Stimulated activated CD8-positive, alpha-beta memory T cell treated with anti-CD3 and anti-CD28 coated beads, Interleukin-7, amount 100 ng/mL, for 24 hours (primary cell): ENCODE measurements around the gene PROSER2.

Experiments
- DNase-seq: peaks from one replicate; pipeline ENCODE4 v3.0.0-alpha.2; 2020; ENCODE audit warnings: low read depth

Gene PROSER2, protein sequence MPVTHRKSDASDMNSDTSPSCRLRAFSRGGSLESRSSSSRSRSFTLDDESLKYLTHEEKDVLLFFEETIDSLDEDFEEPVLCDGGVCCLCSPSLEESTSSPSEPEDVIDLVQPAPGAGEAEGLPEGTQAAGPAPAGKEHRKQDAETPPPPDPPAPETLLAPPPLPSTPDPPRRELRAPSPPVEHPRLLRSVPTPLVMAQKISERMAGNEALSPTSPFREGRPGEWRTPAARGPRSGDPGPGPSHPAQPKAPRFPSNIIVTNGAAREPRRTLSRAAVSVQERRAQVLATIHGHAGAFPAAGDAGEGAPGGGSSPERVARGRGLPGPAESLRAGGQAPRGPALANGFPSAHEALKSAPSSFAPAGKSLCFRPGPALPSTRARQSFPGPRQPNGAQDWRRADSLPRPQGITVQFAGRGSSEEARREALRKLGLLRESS

DNA sequence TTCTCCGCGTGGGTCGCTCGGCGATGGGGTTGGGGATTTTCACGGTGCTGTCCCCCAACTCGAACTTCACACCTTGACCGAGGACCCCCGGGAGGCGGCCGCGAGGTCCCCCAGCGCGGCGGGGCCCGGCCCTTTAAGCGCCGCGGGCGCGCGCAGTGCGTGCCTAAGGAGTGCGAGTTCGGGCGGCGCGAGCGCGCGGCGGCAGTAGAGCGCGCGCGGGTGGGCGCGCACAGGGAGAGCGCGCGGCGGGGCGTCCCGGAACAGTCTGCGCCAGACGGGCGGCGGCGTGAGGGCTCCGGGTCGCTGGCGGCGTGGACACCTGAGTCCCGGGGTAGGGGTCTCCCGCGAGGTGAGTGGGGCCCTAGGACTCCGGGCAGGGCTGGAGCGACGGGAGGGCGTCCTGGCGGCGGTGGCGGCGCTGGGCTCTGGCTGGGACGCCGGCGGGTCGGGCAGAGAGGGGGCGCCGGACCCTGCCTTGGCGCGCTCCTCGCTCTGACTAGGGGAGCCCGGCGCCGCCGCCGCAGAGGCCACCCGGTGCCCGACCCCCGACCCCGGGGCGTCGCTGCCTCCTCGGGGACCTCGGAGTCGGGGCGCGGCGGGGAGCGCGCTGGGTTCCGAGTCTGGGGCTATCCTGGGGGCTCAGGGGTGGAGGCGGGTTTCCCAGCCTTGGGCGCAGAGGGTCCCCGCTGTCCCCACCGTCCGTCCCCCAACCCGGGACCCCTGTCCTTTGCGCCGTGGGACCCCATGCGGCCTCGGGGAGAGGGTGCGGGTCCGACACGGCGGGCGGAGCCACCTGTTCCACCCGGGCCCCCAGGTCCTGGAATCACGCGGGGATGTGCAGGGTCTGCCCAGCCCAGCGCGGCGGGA lies at the start of gene PROSER2:
PROSER2 (plus strand) TSS at position 235 of the 867 bp plus-strand sequence. CDS start 28,722 bp downstream, outside the sequence.
- no peak for DNase-seq

- DNase-seq: no peak
Measured at GRCh38 chr10:11773761-11774441, 49.3 kb upstream of the PROSER2 start.

DNA sequence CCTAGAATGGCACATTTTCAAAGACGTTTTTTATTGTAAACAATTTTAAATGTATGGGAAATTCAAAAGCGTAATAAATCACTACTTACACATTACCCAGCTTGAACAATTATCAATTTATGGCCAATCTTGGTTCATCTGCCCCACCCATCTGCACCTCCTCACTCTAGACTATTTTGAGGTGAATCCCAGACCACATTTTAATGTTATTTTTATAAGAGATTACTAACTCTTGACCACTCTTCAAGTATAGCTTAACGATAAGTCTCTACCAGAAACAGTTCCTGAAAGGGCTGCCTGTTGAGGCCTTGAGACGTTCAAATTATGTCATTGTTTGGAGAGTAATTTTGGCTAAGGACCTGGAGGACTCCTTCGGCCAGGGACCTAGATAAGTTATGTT lies 47.7 kb upstream of the PROSER2 start:
- no peak for DNase-seq

DNA sequence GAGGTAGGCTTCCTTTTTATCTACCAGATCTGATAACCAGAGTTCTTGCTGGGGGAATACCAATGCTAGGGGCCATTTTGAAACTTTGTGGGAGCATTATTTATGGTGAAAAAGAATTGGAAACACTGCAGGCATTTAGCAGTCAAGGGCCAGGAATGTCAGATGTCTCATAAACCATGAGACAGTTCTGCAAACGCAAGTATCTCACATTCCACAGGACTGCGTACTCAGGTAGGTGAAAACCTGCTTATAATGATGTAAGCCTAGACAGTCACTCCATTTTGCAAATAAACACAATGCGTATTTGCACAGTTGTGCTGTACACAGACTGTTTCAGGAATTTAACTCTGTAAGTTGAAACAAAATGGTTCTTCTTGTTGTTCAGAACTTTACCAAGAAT lies 47.1 kb upstream of the PROSER2 start:
- no peak for DNase-seq

DNA sequence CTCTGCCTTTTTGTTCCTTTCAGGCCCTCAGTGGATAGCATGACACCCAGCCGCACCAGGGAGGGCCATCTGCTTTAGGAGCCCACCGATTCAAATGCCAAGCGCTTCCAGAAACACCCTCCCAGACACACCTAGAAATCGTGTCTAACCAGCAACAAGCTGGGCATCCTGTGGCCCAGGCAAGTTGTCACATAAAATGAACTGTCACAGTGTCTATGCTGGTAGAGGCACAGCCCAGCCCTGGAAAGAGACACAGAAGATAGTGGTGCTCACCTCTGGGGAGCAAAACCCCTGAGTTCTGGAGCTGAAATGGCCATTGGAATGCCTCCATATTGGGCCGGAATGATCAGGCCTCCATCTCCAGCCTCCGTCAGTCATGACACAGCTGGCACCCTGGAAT lies 42.0 kb upstream of the PROSER2 start:
- DNase-seq: no peak

- DNase-seq: no peak
Measured at GRCh38 chr10:11782793-11783557, 40.2 kb upstream of the PROSER2 start.

DNA sequence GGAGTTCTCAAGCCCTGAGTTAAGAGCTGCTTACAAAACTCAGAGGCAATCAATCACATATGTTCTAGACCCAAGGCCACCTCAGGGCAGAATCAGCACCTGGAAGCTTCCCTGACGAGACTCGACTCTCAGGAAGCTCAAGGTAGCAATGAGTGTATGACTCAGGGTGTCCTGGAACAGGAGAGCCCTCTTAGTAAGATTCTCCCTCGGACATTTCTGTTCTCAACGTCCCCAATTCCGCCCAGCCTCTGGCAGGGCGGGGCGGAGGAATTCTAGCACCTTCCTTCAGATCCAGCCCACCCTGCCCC lies 39.6 kb upstream of the PROSER2 start:
- DNase-seq: no peak

DNA sequence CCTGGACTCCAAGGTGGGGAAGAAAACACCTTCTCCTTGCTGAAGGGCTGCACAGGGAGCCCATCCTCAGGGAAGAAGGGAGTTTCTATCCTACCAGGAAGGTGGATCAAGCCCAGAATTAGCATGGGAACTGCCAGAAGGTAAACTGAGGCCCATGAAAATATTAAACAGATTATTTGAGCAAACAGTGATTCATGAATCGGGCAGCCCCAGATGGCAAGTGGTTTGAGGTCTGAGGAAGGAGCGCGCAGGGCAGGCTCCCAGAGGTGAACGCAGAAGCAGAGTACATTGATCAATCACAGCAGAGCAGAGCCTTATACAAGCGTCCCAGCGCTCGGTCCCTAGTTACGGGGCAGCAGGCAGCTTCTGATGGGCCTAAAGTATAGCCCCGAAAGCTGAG lies 35.8 kb upstream of the PROSER2 start:
- no peak for DNase-seq

- DNase-seq: no peak
Measured at GRCh38 chr10:11787846-11788245, 35.3 kb upstream of the PROSER2 start.

DNA sequence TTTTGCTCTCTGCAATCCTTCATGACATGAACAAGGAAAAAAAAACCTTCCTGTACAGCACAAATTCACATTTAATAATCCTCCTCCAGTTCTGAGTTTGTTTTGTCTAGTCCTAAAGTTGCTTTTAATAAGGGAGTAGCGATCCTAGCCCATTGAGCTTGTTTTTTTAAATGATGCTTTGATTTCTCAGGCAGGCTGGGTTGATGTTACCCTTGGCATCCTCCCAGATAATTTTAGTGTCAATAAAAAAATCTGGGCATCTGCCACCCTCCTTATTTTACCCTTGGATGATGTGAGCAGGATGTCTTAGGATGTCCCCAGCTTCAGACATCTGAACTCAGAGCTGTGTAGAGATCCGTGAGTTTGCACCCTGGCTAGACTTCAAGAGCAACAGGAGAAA lies 33.9 kb upstream of the PROSER2 start:
- DNase-seq: no peak

DNA sequence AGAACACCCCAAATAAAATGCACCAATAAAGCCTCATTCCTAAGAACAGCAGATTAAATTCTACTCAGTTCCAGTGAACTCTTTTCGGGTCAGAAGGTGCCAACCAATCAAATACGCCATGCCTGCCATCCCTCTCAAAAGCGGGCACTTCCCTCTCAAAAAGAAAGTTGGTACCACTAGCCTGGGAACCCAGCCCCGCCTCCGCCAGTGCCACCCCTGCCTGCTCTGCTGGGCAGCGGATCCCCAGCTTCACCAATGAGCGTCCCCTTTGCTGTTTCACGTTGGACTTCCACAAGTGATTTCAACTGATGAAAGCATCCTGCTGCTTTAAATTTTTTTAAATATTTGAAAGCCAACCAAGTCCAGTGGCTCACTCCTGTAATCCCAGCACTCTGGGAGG lies 33.2 kb upstream of the PROSER2 start:
- DNase-seq: no peak

DNA sequence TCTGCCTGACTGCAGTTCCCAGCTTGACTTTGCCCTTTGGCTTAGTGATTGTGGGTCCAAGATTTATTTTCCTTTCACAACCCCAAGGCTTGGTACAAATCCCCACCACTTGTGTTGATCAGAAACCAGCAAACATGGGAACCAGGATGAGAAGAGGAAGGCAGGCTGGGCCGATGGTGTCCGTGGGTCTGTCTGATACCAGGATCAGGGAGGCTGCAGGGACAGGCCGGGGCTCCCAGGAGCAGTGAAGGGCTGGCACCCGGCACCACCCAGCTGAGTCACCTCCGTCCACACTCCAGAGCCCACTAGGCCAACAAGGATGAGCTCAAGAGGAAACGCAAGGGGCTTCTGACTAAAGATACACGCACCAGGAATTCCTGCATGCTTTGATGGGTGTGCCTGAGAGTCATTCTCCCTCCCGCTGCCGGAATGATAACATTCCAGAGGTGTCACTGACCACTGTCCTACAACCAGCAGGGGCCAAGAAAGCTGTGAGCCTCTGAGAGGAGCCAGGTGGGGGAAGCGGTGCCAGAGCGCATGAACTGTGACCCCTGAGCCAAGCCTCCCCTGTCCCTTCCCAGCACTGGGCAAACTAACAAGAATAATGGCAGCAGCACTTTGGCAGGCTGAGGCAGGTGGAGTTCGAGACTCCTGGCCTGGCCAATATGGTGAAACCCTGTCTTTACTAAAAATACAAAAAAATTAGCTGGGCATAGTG lies 29.2 kb upstream of the PROSER2 start:
- DNase-seq: no peak

GRCh38 chr10:11794566-11794965 lies 28.6 kb upstream of the PROSER2 start:
- no peak for DNase-seq

DNA sequence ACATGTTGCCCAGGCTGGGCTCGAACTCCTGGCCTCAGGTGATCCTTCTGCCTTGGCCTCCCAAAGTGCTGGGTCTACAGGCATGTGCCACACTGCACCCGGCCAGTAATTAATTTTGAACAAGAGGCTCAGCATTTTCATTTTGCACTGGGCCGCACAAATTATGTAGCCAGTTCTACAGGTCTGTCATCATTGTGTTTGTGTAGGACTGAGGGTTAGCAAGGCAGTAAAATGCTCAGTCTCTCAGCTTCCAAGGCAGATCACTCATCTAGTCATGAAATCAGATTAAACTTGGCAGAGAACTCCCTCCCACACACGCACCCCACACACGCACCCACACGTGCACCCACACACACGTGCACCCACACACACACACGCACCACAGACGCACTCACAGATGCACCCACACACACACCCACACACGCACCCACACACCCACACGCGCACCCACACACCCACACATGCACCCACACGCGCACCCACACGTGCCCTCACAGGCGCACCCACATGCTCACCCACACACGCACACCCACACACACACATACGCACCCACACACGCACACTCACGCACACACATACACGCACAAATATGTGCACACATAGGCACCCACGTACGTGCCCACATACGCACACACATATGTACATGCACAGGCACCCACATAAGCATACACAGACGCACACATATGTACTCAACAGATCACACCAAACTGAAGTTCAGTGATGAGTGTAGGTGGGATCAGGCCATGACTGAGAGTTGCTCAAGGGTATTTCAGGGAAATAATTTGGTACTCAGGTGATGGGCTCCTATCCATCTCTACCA lies 27.8 kb upstream of the PROSER2 start:
- no peak for DNase-seq

GRCh38 chr10:11796474-11796873 lies 26.7 kb upstream of the PROSER2 start:
- DNase-seq: no peak

DNA sequence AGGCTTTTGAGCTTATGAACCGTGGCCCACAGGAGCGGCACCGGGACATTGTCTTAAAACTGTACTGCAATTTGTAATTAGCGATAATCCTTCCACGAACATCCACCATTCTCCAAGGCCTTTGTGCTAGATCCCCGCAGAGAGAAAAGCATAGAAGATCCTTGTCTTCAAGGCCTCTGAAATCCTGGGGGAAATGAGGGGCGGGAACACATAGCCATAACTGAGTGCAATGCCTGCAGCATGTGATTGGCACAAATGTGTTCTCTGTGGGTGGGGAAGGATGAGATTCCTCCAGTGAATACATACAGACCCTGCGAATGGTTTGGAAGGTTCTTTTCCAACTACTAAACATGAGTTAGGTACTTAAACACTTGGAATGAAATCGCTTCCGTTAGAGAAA lies 25.9 kb upstream of the PROSER2 start:
- no peak for DNase-seq

DNA sequence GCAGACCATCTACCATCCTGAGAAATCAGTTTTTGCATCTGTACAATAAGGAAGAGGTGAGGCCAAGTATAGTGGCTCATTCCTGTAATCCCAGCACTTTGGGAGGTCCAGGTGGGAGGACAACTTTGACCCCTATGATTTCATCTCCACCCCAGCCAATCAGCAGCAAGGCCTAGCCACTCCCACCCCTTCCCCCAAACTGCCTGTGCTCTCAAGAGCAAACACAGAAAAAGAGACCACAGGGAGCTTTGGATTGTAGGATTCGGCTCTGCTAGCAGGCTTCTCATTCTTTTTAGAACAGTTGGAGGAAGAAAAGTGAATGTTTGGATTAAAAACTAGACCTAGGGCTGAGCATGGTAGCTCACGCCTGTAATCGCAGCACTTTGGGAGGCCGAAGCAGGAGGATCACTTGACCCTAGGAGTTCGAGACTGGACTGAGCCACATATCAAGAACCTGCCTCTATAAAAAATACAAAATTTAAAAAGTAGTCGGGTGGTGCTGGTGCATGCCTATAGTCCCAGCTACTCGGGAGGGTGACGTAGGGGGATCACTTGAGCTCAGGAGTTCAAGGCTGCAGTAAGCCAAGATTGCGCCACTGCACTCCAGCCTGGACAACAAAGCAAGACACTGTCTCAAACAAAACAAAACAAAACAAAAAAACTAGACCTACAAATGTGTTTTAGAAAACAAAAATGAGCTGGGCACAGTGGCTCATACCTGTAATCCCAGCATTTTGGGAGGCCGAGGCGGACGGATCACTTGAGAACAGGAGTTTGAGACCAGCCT lies 25.1 kb upstream of the PROSER2 start:
- DNase-seq: no peak

GRCh38 chr10:11798845-11799735 lies 24.1 kb upstream of the PROSER2 start:
- no peak for DNase-seq

- DNase-seq: no peak
Measured at GRCh38 chr10:11799736-11800080, 23.4 kb upstream of the PROSER2 start.
